ENCODE results near the gene FBXL16.

- TF ChIP-seq ZBTB7A (IDR thresholded peaks at IDR 0.05; ENCODE audit: low read depth) (no peak), YY1 (IDR thresholded peaks at IDR 0.05; ENCODE audit: low read depth) (no peak), TAF1 (IDR thresholded peaks at IDR 0.05; ENCODE audit: low read depth) (no peak), EP300 (IDR thresholded peaks at IDR 0.05; ENCODE audit: borderline replicate concordance) (no peak), NFIC (IDR thresholded peaks at IDR 0.05) (no peak), FOXM1 (IDR thresholded peaks at IDR 0.05; ENCODE audit: borderline replicate concordance, low read depth) (no peak)
- TF ChIP-seq, protein P1, sequence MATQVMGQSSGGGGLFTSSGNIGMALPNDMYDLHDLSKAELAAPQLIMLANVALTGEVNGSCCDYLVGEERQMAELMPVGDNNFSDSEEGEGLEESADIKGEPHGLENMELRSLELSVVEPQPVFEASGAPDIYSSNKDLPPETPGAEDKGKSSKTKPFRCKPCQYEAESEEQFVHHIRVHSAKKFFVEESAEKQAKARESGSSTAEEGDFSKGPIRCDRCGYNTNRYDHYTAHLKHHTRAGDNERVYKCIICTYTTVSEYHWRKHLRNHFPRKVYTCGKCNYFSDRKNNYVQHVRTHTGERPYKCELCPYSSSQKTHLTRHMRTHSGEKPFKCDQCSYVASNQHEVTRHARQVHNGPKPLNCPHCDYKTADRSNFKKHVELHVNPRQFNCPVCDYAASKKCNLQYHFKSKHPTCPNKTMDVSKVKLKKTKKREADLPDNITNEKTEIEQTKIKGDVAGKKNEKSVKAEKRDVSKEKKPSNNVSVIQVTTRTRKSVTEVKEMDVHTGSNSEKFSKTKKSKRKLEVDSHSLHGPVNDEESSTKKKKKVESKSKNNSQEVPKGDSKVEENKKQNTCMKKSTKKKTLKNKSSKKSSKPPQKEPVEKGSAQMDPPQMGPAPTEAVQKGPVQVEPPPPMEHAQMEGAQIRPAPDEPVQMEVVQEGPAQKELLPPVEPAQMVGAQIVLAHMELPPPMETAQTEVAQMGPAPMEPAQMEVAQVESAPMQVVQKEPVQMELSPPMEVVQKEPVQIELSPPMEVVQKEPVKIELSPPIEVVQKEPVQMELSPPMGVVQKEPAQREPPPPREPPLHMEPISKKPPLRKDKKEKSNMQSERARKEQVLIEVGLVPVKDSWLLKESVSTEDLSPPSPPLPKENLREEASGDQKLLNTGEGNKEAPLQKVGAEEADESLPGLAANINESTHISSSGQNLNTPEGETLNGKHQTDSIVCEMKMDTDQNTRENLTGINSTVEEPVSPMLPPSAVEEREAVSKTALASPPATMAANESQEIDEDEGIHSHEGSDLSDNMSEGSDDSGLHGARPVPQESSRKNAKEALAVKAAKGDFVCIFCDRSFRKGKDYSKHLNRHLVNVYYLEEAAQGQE (IDR thresholded peaks at IDR 0.05; ENCODE audit: low read depth): no peak
- TF ChIP-seq, protein P2, sequence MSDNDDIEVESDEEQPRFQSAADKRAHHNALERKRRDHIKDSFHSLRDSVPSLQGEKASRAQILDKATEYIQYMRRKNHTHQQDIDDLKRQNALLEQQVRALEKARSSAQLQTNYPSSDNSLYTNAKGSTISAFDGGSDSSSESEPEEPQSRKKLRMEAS (IDR thresholded peaks at IDR 0.05): no peak
- TF ChIP-seq, protein P3, sequence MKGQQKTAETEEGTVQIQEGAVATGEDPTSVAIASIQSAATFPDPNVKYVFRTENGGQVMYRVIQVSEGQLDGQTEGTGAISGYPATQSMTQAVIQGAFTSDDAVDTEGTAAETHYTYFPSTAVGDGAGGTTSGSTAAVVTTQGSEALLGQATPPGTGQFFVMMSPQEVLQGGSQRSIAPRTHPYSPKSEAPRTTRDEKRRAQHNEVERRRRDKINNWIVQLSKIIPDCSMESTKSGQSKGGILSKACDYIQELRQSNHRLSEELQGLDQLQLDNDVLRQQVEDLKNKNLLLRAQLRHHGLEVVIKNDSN (IDR thresholded peaks at IDR 0.05): no peak
Observed at GRCh38 chr16:684961-685696, 20.5 kb downstream of the FBXL16 start.

Data from Ishikawa (cell line).